ENCODE results near the gene RAD51B.
"Not testable (repeated sequence)": the region's sequence is repeated elsewhere in the genome, so short reads cannot be mapped to it uniquely, and the experiment has no call there.

RAD51B gene

DNA sequence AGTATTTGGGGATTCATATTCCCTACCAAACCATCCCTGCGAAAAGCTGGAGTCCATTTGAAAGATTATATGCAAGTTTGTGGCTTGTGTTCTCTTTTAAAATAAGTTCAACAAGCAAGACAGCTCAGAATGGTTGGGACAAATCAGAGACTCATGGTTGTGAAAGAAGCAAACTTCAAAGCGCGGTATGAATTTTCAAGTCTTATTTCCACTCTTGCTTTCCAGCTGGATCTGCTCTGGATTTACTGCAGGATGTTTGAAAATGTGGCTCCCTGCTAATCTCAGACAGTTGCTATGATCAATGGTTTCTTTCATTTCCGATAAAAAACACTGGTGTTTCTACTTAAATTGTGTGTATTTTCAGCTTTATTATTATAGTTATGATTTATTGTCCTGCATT is 477.5 kb downstream of the RAD51B start:
- no peaks in the 10 kb centered on the region for H3K36me3 ChIP-seq (ENCODE audit: insufficient read depth, low read length)
- no peak overlapping the region for H3K9ac ChIP-seq (ENCODE audit: insufficient read length)
- TF ChIP-seq POLR2AphosphoS5 (IDR thresholded peaks at IDR 0.05; ENCODE audit: borderline replicate concordance, low read depth, low read length) (no peak), EZH2 (IDR thresholded peaks at IDR 0.05) (no peak), FOXP2 (optimal IDR thresholded peaks at IDR 0.05; ENCODE audit: control extremely low read depth, extremely low read length, insufficient read depth) (no peak)
- H3K27ac ChIP-seq: peak overlapping the region; percentile 76
- H3K9me3 ChIP-seq (ENCODE audit: low read depth, low read length): no peaks in the 10 kb centered on the region
- H3K4me3 ChIP-seq: no peak overlapping the region
- DNase-seq (ENCODE audit: low read depth, low spot score): no peak

DNA sequence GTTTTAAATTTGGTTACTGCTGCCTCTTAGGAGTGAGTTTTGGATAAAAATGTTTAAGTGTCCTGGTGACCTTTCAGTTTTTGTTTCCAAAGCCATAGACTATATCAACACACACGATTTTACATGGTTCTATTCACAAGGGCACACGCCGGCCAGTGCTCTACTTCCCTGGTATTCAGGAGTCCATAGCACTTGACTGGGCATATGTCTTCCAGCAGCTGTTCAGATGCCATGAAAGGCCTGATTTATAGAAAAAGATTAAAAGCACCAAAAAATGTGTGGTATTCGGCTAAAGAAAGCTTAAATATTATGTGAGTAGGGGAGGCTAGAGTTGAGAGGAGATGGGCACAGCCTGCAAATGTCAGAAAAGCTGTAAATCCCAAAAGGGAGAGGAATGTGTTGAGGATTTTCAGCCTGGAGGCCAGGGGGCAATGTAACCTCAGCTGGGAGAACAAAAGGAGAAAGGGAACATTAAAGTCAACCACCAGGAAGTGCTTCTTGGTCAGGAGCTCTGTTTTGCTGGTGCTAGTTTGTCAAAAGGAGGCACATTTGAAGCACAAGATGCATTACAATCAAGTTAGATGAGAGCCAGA is 478.4 kb downstream of the RAD51B start:
- H3K9ac ChIP-seq (ENCODE audit: insufficient read length): no peak overlapping the region

DNA sequence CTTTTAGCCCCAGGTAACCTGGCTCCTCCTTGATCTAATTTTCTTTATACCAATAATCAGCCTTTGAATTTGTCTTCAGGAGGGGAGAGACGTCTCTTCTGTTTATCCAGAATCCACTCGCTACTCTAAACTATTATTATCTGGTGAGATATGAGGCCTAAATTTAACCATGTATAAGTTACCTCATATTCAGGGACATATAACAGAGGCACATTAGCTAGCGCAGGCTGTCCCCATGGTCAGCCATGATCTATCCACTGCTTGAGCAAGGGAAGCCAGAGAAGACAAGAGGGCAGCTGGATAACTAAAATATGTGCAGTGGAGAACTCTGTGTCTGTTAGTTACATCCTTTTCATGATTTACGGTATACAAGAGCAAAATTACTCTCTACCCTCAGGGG is 481.0 kb downstream of the RAD51B start:
- Histone ChIP-seq H3K27ac (no peak overlapping the region), H3K9me3 (ENCODE audit: low read depth, low read length) (no peaks in the 10 kb centered on the region)
- TF ChIP-seq POLR2AphosphoS5 (IDR thresholded peaks at IDR 0.05; ENCODE audit: borderline replicate concordance, low read depth, low read length) (no peak), EZH2 (IDR thresholded peaks at IDR 0.05) (no peak), FOXP2 (optimal IDR thresholded peaks at IDR 0.05; ENCODE audit: control extremely low read depth, extremely low read length, insufficient read depth) (no peak)

More for the DNA sequence above, 478.4 kb downstream of the RAD51B start:
- H3K4me3 ChIP-seq: no peak overlapping the region
- H3K27ac ChIP-seq: peak overlapping the region; percentile 76
- H3K36me3 ChIP-seq (ENCODE audit: insufficient read depth, low read length): no peaks in the 10 kb centered on the region
- TF ChIP-seq POLR2AphosphoS5 (IDR thresholded peaks at IDR 0.05; ENCODE audit: borderline replicate concordance, low read depth, low read length) (no peak), FOXP2 (optimal IDR thresholded peaks at IDR 0.05; ENCODE audit: control extremely low read depth, extremely low read length, insufficient read depth) (no peak)
- no peaks in the 10 kb centered on the region for H3K9me3 ChIP-seq (ENCODE audit: low read depth, low read length)
- no peak for DNase-seq (ENCODE audit: low read depth, low spot score)

DNA sequence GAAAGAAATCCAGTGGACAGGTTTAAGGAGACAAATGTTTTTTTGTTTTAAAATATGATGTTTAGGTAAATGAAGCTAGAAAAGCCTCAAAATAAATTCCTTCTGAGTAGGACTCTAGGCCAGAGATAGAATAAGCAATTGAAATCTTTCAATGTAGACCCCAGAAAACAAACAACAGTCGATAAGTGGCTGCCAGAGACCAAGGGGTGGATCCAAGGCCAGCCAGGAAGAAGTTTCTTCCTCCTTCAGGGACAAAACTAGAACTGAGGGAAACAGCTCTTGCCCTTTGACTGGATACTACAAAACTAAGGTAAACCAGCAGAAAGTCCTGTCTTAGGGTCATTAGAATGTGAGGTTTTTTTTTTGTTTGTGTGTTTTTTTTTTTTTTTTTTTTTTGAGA is 481.6 kb downstream of the RAD51B start:
- no peak for TF ChIP-seq EZH2 (IDR thresholded peaks at IDR 0.05)
- TF ChIP-seq FOXP2 (optimal IDR thresholded peaks at IDR 0.05; ENCODE audit: control extremely low read depth, extremely low read length, insufficient read depth): no peak
- TF ChIP-seq POLR2AphosphoS5 (IDR thresholded peaks at IDR 0.05; ENCODE audit: borderline replicate concordance, low read depth, low read length): no peak
- DNase-seq (ENCODE audit: low read depth, low spot score): no peak
- no peak overlapping the region for H3K27ac ChIP-seq
- no peak overlapping the region for H3K9ac ChIP-seq (ENCODE audit: insufficient read length)
- H3K36me3 ChIP-seq (ENCODE audit: insufficient read depth, low read length): no peaks in the 10 kb centered on the region
- no peaks in the 10 kb centered on the region for H3K9me3 ChIP-seq (ENCODE audit: low read depth, low read length)
- no peak overlapping the region for H3K4me3 ChIP-seq

More for the DNA sequence above, 481.0 kb downstream of the RAD51B start:
- H3K36me3 ChIP-seq (ENCODE audit: insufficient read depth, low read length): no peaks in the 10 kb centered on the region
- no peak overlapping the region for H3K9ac ChIP-seq (ENCODE audit: insufficient read length)
- no peak for DNase-seq (ENCODE audit: low read depth, low spot score)
- no peak overlapping the region for H3K4me3 ChIP-seq

DNA sequence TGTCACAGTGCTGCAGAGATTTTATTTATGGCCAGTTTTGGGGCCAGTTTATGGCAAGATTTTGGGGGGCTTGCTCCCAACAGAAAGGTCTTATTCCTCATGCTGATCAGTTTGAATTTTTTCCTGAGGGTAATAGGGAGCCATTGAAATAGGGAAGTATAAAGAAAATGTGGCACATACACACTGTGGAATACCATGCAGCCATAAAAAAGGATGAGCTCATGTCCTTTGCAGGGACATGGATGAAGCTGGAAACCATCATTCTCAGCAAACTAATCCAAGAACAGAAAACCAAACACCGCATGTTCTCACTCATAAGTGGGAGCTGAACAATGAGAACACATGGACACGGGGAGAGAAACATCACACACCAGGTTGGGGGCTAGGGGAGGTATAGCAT is 483.4 kb downstream of the RAD51B start:
- not testable (repeated sequence) for DNase-seq (ENCODE audit: low read depth, low spot score); H3K27ac ChIP-seq; H3K9ac ChIP-seq (ENCODE audit: insufficient read length); H3K4me3 ChIP-seq; H3K9me3 ChIP-seq (ENCODE audit: low read depth, low read length); H3K36me3 ChIP-seq (ENCODE audit: insufficient read depth, low read length)

DNA sequence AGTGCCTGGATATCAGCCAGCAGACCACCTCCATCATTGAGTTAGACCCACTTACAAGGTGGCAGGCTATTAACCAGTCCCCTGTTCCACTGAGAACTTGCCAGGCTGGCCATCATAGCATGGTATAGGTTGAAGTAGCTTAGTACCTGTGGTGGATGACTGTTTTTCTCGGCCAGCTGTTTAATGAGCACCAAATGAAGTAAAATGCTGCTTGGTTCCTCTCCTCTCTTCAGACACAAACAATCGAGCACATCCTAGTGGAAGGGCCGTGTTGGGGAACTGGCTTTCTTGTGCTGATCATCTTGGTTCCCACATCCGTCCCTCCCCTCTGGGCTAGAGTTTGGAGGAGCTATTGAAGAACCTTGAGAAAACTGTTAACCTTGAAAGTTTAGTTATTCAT is 486.2 kb downstream of the RAD51B start:
- Histone ChIP-seq H3K9me3 (ENCODE audit: low read depth, low read length) (no peaks in the 10 kb centered on the region), H3K4me3 (no peak overlapping the region), H3K36me3 (ENCODE audit: insufficient read depth, low read length) (no peaks in the 10 kb centered on the region), H3K9ac (ENCODE audit: insufficient read length) (no peak overlapping the region), H3K27ac (no peak overlapping the region)
- no peak for DNase-seq (ENCODE audit: low read depth, low spot score)
- TF ChIP-seq POLR2AphosphoS5 (IDR thresholded peaks at IDR 0.05; ENCODE audit: borderline replicate concordance, low read depth, low read length) (no peak), EZH2 (IDR thresholded peaks at IDR 0.05) (no peak), FOXP2 (optimal IDR thresholded peaks at IDR 0.05; ENCODE audit: control extremely low read depth, extremely low read length, insufficient read depth) (no peak)

DNA sequence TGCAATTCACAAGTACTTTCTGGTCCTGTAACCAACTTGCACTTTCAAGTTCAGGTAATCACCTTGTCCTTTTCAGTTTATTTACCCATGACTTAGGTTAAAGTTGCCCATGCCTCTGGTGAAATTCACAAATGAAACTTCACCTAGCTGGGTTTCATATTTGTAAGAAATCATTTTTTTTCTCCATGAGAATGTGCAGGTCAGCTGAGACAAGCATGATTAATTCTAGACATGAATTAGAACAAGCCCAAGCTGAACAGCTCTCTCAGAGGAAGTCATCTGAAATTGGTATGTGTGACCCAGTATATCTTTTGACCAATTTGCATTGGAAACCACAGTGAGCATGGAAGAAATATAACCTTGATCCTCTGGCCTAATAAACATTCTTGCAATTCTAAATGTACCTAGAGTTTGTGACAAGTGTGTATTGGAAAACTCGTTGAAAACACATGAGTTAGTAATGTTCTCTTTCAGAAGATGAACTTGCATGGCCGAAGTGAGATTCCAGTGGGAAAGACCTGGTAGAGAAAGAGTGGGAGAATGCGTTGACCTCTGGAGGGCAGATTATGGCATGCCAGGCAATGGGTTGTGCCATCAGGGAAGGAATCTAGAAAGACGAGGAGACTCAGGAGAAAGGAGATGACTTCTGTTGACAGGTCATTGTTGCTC is 486.8 kb downstream of the RAD51B start:
- TF ChIP-seq POLR2AphosphoS5 (IDR thresholded peaks at IDR 0.05; ENCODE audit: borderline replicate concordance, low read depth, low read length) (no peak), FOXP2 (optimal IDR thresholded peaks at IDR 0.05; ENCODE audit: control extremely low read depth, extremely low read length, insufficient read depth) (no peak), EZH2 (IDR thresholded peaks at IDR 0.05) (no peak)
- Histone ChIP-seq H3K9me3 (ENCODE audit: low read depth, low read length) (no peaks in the 10 kb centered on the region), H3K36me3 (ENCODE audit: insufficient read depth, low read length) (no peaks in the 10 kb centered on the region), H3K27ac (no peak overlapping the region), H3K9ac (ENCODE audit: insufficient read length) (no peak overlapping the region), H3K4me3 (no peak overlapping the region)
- DNase-seq (ENCODE audit: low read depth, low spot score): no peak

DNA sequence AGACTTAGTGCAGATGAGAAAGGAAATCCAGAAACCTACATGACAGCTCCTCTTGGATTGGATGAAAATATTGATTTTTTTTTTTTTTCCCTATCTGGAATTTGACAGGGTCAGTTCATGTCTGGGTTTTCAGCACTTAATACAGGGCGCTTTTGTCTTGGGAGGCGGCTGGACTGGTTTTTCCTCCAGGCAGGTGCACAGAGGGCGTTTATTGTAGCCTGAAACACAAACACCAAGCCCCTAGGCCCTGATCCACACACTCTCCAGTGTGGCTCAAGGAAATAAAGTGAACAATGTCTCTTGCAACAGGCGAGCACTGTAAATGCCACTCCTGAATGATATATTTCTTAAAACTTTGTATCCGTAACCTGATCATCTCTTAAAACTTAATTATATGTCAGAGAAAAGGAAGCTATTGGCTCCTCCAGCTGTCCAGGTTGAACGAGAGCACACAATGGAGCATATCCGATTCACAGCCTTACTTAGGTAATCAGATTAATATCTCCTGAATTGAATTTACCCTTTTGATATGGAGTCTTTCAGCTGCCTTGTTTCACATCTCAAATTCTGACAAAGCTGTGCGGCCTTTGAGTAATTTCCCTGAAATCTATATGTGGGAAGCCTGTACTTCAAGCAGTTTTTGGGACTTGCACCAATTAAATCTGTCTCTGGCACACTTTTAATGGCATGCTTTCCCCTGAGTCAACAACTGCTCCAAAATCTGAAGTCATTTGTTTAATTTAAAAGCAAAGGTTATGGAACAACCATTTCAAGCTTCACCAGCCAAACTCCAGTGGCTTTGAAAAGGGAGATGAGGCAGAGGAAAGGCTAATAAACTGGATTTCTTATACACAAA is 487.6 kb downstream of the RAD51B start:
- Histone ChIP-seq H3K4me3 (peak overlapping the region; percentile 26), H3K9ac (ENCODE audit: insufficient read length) (no peak overlapping the region), H3K9me3 (ENCODE audit: low read depth, low read length) (no peaks in the 10 kb centered on the region), H3K36me3 (ENCODE audit: insufficient read depth, low read length) (no peaks in the 10 kb centered on the region), H3K27ac (peak overlapping the region; percentile 47)
- TF ChIP-seq EZH2 (IDR thresholded peaks at IDR 0.05): no peak
- TF ChIP-seq FOXP2 (optimal IDR thresholded peaks at IDR 0.05; ENCODE audit: control extremely low read depth, extremely low read length, insufficient read depth): no peak
- TF ChIP-seq POLR2AphosphoS5 (IDR thresholded peaks at IDR 0.05; ENCODE audit: borderline replicate concordance, low read depth, low read length): no peak
- DNase-seq (ENCODE audit: low read depth, low spot score): no peak
